Measurements from ENCODE around the gene XRCC5. TPM values are rescaled to one million over a fixed set of nuclear protein-coding genes. Genes with fewer than 3 reads are reported as not detected.
A peak's percentile ranks its signal among the peaks of the same experiment; 100 is the strongest.
"Not testable (repeated sequence)": the region's sequence is repeated elsewhere in the genome, so short reads cannot be mapped to it uniquely, and the experiment has no call there.

Gene XRCC5
- total RNA-seq, 2 experiments from 2014 or later = 292 to 331 TPM

- DNase-seq = no peak
- Mint-ChIP-seq H3K36me3 (ENCODE audit: low read depth) (peaks cover 76% of the 10 kb centered on the region), H3K4me3 (no peak overlapping the region), H3K9me3 (no peaks in the 10 kb centered on the region), H3K27me3 (no peaks in the 10 kb centered on the region), H3K4me1 (peaks cover 64% of the 10 kb centered on the region), H3K27ac (peak overlapping the region; percentile 48)
- CTCF ChIA-PET = interaction anchor here (0.8 to 2.6 kb wide), 6 partner anchors 9 to 38 kb away, joined by 3 to 9 read pairs (median 4); no protein-coding TSS in a partner anchor
- POLR2A ChIA-PET = interaction anchor here (0.7 kb wide), 1 partner anchor 17 kb away, joined by 3 read pairs; no protein-coding TSS in a partner anchor
These were observed 22.2 kb downstream of the XRCC5 start for GRCh38 chr2:216131175-216131926.

- ChIA-PET POLR2A (interaction anchor here (0.6 kb wide), 1 partner anchor 370 kb away, joined by 3 read pairs; no protein-coding TSS in a partner anchor), CTCF (interaction anchor here (1.9 to 2.6 kb wide), 3 partner anchors 10 to 17 kb away, joined by 5 to 11 read pairs (median 9); no protein-coding TSS in a partner anchor)
- DNase-seq = no peak
- no peak overlapping the region for H3K27ac Mint-ChIP-seq
- no peak overlapping the region for H3K4me3 Mint-ChIP-seq
- peaks cover 78% of the 10 kb centered on the region for H3K36me3 Mint-ChIP-seq (ENCODE audit: low read depth)
- peaks cover 63% of the 10 kb centered on the region for H3K4me1 Mint-ChIP-seq
- H3K27me3 Mint-ChIP-seq = no peaks in the 10 kb centered on the region
- no peaks in the 10 kb centered on the region for H3K9me3 Mint-ChIP-seq
These were observed 23.4 kb downstream of the XRCC5 start for GRCh38 chr2:216132585-216132984.

GRCh38 chr2:216133397-216133796 lies 24.2 kb downstream of the XRCC5 start:
- POLR2A ChIA-PET = no interaction called here
- Mint-ChIP-seq H3K36me3 (ENCODE audit: low read depth) (peaks cover 80% of the 10 kb centered on the region), H3K27me3 (no peaks in the 10 kb centered on the region), H3K9me3 (no peaks in the 10 kb centered on the region), H3K4me1 (peaks cover 57% of the 10 kb centered on the region), H3K4me3 (no peak overlapping the region), H3K27ac (no peak overlapping the region)
- CTCF ChIA-PET = interaction anchor here (1.1 to 2.6 kb wide), 5 partner anchors 11 to 19 kb away, joined by 5 to 11 read pairs (median 8); no protein-coding TSS in a partner anchor
- DNase-seq = no peak

- Mint-ChIP-seq H3K36me3 (ENCODE audit: low read depth) (peaks cover 81% of the 10 kb centered on the region), H3K27ac (peak overlapping the region; percentile 27), H3K4me3 (no peak overlapping the region), H3K4me1 (peaks cover 49% of the 10 kb centered on the region), H3K27me3 (no peaks in the 10 kb centered on the region), H3K9me3 (no peaks in the 10 kb centered on the region)
- ChIA-PET POLR2A (no interaction called here), CTCF (interaction anchor here (0.6 to 2.2 kb wide), 3 partner anchors 21 to 81 kb away, joined by 3 to 6 read pairs (median 3); partner anchors contain the start of gene XRCC5)
- no peak for DNase-seq
These were observed 25.9 kb downstream of the XRCC5 start for GRCh38 chr2:216134958-216135541.

- CTCF ChIA-PET = interaction anchor here (0.6 to 2.1 kb wide), 5 partner anchors 14 to 123 kb away, joined by 3 to 6 read pairs (median 5); no protein-coding TSS in a partner anchor
- H3K27ac Mint-ChIP-seq = no peak overlapping the region
- H3K4me1 Mint-ChIP-seq = peaks cover 35% of the 10 kb centered on the region
- peaks cover 60% of the 10 kb centered on the region for H3K36me3 Mint-ChIP-seq (ENCODE audit: low read depth)
- peak; percentile 59 for DNase-seq
- H3K9me3 Mint-ChIP-seq = no peaks in the 10 kb centered on the region
- no peaks in the 10 kb centered on the region for H3K27me3 Mint-ChIP-seq
- H3K4me3 Mint-ChIP-seq = no peak overlapping the region
- POLR2A ChIA-PET = no interaction called here
These were observed 30.7 kb downstream of the XRCC5 start for GRCh38 chr2:216139884-216140283.

GRCh38 chr2:216141516-216141915 lies 32.4 kb downstream of the XRCC5 start:
- H3K27me3 Mint-ChIP-seq, H3K4me3 Mint-ChIP-seq, POLR2A ChIA-PET, DNase-seq, H3K27ac Mint-ChIP-seq, H3K9me3 Mint-ChIP-seq: not testable (repeated sequence)
- peaks cover 47% of the 10 kb centered on the region for H3K36me3 Mint-ChIP-seq (ENCODE audit: low read depth)
- CTCF ChIA-PET = interaction anchor here (0.7 to 2.1 kb wide), 12 partner anchors 12 to 389 kb away, joined by 3 to 6 read pairs (median 4); no protein-coding TSS in a partner anchor
- peaks cover 26% of the 10 kb centered on the region for H3K4me1 Mint-ChIP-seq

- no peak overlapping the region for H3K4me3 Mint-ChIP-seq
- H3K4me1 Mint-ChIP-seq = peaks cover 33% of the 10 kb centered on the region
- H3K27ac Mint-ChIP-seq = peak overlapping the region; percentile 63
- POLR2A ChIA-PET = no interaction called here
- CTCF ChIA-PET = interaction anchor here (1.1 to 1.8 kb wide), 4 partner anchors 11 to 28 kb away, joined by 3 to 6 read pairs (median 4); no protein-coding TSS in a partner anchor
- no peaks in the 10 kb centered on the region for H3K9me3 Mint-ChIP-seq
- H3K27me3 Mint-ChIP-seq = no peaks in the 10 kb centered on the region
- peaks cover 51% of the 10 kb centered on the region for H3K36me3 Mint-ChIP-seq (ENCODE audit: low read depth)
- DNase-seq = peak; percentile 24
These were observed 33.4 kb downstream of the XRCC5 start for GRCh38 chr2:216142540-216142939.

- H3K36me3 Mint-ChIP-seq (ENCODE audit: low read depth) = peaks cover 55% of the 10 kb centered on the region
- no peak for DNase-seq
- CTCF ChIA-PET = no interaction called here
- peaks cover 38% of the 10 kb centered on the region for H3K4me1 Mint-ChIP-seq
- no peak overlapping the region for H3K4me3 Mint-ChIP-seq
- no peak overlapping the region for H3K27ac Mint-ChIP-seq
- POLR2A ChIA-PET = no interaction called here
- H3K9me3 Mint-ChIP-seq = no peaks in the 10 kb centered on the region
- no peaks in the 10 kb centered on the region for H3K27me3 Mint-ChIP-seq
These were observed 35.2 kb downstream of the XRCC5 start for GRCh38 chr2:216144372-216144771.

GRCh38 chr2:216144857-216145256 lies 35.7 kb downstream of the XRCC5 start:
- Mint-ChIP-seq H3K9me3 (no peaks in the 10 kb centered on the region), H3K4me3 (no peak overlapping the region), H3K27me3 (no peaks in the 10 kb centered on the region), H3K4me1 (peaks cover 37% of the 10 kb centered on the region), H3K36me3 (ENCODE audit: low read depth) (peaks cover 55% of the 10 kb centered on the region), H3K27ac (no peak overlapping the region)
- ChIA-PET POLR2A (no interaction called here), CTCF (no interaction called here)
- no peak for DNase-seq

GRCh38 chr2:216146573-216146972 lies 37.4 kb downstream of the XRCC5 start:
- Mint-ChIP-seq H3K4me1 (peaks cover 26% of the 10 kb centered on the region), H3K4me3 (no peak overlapping the region), H3K27ac (no peak overlapping the region), H3K9me3 (no peaks in the 10 kb centered on the region), H3K27me3 (no peaks in the 10 kb centered on the region), H3K36me3 (ENCODE audit: low read depth) (peaks cover 55% of the 10 kb centered on the region)
- POLR2A ChIA-PET = no interaction called here
- no peak for DNase-seq
- CTCF ChIA-PET = interaction anchor here (2.3 to 2.6 kb wide), 2 partner anchors 13 to 15 kb away, joined by 5 to 8 read pairs; no protein-coding TSS in a partner anchor

- ChIA-PET POLR2A (interaction anchor here (0.6 kb wide), 1 partner anchor 130 kb away, joined by 4 read pairs; no protein-coding TSS in a partner anchor), CTCF (interaction anchor here (0.8 to 2.6 kb wide), 4 partner anchors 14 to 50 kb away, joined by 3 to 8 read pairs (median 4); no protein-coding TSS in a partner anchor)
- H3K36me3 Mint-ChIP-seq (ENCODE audit: low read depth) = peaks cover 55% of the 10 kb centered on the region
- H3K4me3 Mint-ChIP-seq = no peak overlapping the region
- H3K9me3 Mint-ChIP-seq = no peaks in the 10 kb centered on the region
- H3K27me3 Mint-ChIP-seq = no peaks in the 10 kb centered on the region
- no peak overlapping the region for H3K27ac Mint-ChIP-seq
- peaks cover 25% of the 10 kb centered on the region for H3K4me1 Mint-ChIP-seq
- DNase-seq = no peak
These were observed 38.3 kb downstream of the XRCC5 start for GRCh38 chr2:216147172-216148131.

GRCh38 chr2:216148983-216149382 lies 39.8 kb downstream of the XRCC5 start:
- peaks cover 61% of the 10 kb centered on the region for H3K36me3 Mint-ChIP-seq (ENCODE audit: low read depth)
- H3K27ac Mint-ChIP-seq = no peak overlapping the region
- peaks cover 24% of the 10 kb centered on the region for H3K4me1 Mint-ChIP-seq
- ChIA-PET POLR2A (no interaction called here), CTCF (interaction anchor here (1.1 to 2.6 kb wide), 3 partner anchors 9 to 15 kb away, joined by 3 to 8 read pairs (median 5); no protein-coding TSS in a partner anchor)
- no peaks in the 10 kb centered on the region for H3K9me3 Mint-ChIP-seq
- no peak for DNase-seq
- no peak overlapping the region for H3K4me3 Mint-ChIP-seq
- no peaks in the 10 kb centered on the region for H3K27me3 Mint-ChIP-seq

Data from activated CD4-positive, alpha-beta T cell treated with anti-CD3 and anti-CD28 coated beads, Interleukin-2, amount 10 ng/mL, durations not matched to agents 7 days and 5 days (primary cell).